Transverse colon (tissue), 4 donors: ENCODE data around the gene MAGI1.

Experiments
- CTCF ChIP-seq, 5 experiments: fragments of 200-600 bp in 3 of 5; fragments of 450-650 bp in 2 of 5; sonication (generic) in 3 of 5; IDR thresholded peaks; 1 replicate in 2 of 5; 2 replicates in 3 of 5; pipeline ENCODE4 v1.5.1; 2016 to 2017; ENCODE audit warnings: antibody characterized with exemption in 5 of 5, inconsistent platforms in 3 of 5, mild to moderate bottlenecking in 2 of 5, moderate library complexity in 1 of 5
- EP300 ChIP-seq: sonication (generic); formaldehyde crosslinking; IDR thresholded peaks from one replicate; pipeline ENCODE4 v1.6.1; 2017; ENCODE audit warnings: antibody characterized with exemption, low read depth
- POLR2A ChIP-seq: fragments of 450-650 bp; IDR thresholded peaks from one replicate; pipeline ENCODE4 v1.6.1; 2016; ENCODE audit warnings: antibody characterized with exemption, mild to moderate bottlenecking, moderate library complexity
- POLR2AphosphoS5 ChIP-seq, 3 donors: sonication (generic); formaldehyde crosslinking; IDR thresholded peaks; one replicate each; pipeline ENCODE4 v1.6.1; 2016; ENCODE audit warnings: antibody characterized with exemption in 3 of 3

- TF ChIP-seq EP300 (no peak), CTCF (IDR thresholded peaks at IDR 0.05) (no peak), POLR2A (no peak), POLR2AphosphoS5 (IDR thresholded peaks at IDR 0.05) (no peak)
These were observed 174.3 kb downstream of the MAGI1 start for GRCh38 chr3:65864357-65864904.
